Measurements from ENCODE around the gene CALML6.

DNA sequence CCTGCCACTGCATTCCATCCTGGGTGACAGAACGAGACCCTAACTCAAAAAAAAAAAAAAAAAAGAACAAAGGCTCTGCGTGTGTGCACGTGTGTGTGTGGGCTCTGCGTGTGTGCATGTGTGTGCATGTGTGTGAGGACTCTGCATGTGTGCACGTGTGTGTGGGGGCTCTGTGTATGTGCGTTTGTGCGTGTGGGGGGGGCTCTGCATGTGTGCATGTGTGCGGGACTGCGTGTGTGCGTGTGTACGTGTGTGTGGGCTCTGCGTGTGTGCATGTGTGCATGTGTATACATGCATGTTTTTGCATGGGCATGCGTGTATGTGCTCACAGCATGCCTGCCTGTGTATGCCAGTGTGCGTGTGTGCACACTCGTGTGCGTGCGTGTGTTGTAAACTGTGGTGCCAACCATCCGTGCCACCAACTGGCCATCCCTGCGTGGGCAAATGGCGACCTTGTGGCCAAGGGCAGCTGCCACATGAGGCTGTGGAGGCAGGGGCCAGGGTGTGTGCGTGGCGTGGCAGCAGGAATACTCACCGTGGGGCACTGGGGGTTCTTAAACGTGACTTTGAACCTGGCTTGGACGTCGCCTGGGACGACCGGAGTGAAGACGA lies 30.8 kb downstream of the CALML6 start:
- TF ChIP-seq, protein P1, sequence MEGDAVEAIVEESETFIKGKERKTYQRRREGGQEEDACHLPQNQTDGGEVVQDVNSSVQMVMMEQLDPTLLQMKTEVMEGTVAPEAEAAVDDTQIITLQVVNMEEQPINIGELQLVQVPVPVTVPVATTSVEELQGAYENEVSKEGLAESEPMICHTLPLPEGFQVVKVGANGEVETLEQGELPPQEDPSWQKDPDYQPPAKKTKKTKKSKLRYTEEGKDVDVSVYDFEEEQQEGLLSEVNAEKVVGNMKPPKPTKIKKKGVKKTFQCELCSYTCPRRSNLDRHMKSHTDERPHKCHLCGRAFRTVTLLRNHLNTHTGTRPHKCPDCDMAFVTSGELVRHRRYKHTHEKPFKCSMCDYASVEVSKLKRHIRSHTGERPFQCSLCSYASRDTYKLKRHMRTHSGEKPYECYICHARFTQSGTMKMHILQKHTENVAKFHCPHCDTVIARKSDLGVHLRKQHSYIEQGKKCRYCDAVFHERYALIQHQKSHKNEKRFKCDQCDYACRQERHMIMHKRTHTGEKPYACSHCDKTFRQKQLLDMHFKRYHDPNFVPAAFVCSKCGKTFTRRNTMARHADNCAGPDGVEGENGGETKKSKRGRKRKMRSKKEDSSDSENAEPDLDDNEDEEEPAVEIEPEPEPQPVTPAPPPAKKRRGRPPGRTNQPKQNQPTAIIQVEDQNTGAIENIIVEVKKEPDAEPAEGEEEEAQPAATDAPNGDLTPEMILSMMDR (IDR thresholded peaks at IDR 0.05 in 8 of 11, conservative IDR thresholded peaks at IDR 0.05 in 3 of 11): no peak
- TF ChIP-seq POLR2A (IDR thresholded peaks at IDR 0.05) (no peak), POLR2AphosphoS5 (IDR thresholded peaks at IDR 0.05) (no peak)

All from spleen (tissue), 7 donors.